Caco-2 (cell line): ENCODE measurements around the gene NRXN3. TPM values are rescaled to one million over a fixed set of nuclear protein-coding genes. Genes with fewer than 3 reads are reported as not detected.

Experiments
- BruUV-seq: library from RNA; stranded (reverse); fragments of 400-500 nt; replicated peaks from 2 replicates; lab custom pipeline; 2021; lab: Mats Ljungman, UMichigan
- CTCF ChIA-PET: fragments of 300-600 bp; sonication (Branson Sonifier 250); formaldehyde crosslinking; loops from one replicate; lab custom pipeline; 2022; ENCODE audit warnings: antibody characterized with exemption; lab: Charles Lee
- POLR2A ChIA-PET: fragments of 300-600 bp; sonication (Branson Sonifier 250); formaldehyde crosslinking; loops from one replicate; lab custom pipeline; 2022; ENCODE audit warnings: antibody characterized with exemption; lab: Charles Lee
- DNase-seq, 2 experiments: peaks; one replicate each; pipeline versions ENCODE4 v3.0.0 to v3.0.0-alpha.2; 2020 to 2022
- H3K27me3 ChIP-seq: replicated peaks from 2 replicates; pipeline ENCODE4 v1.6.0; 2011; ENCODE audit warnings: low read length; ENCODE audit not compliant: control insufficient read depth, insufficient read depth
- H3K36me3 ChIP-seq: 2 replicates; pipeline ENCODE4 v1.5.1; 2011; ENCODE audit warnings: low read length; ENCODE audit not compliant: control insufficient read depth, insufficient read depth
- H3K4me1 ChIP-seq: fragments of 250-450 bp; sonication (Bioruptor Pico); 2 replicates; pipeline ENCODE4 v1.5.1; 2020; ENCODE audit warnings: mild to moderate bottlenecking
- H3K4me3 ChIP-seq: 2 replicates; pipeline ENCODE4 v1.5.1; 2011; ENCODE audit warnings: low read depth, mild to moderate bottlenecking, control low read depth, low read length
- H3K9me3 ChIP-seq: fragments of 250-450 bp; sonication (Bioruptor Pico); 2 replicates; pipeline ENCODE4 v1.5.1; 2020; ENCODE audit warnings: mild to moderate bottlenecking, moderate library complexity
- H3K27ac Mint-ChIP-seq: one replicate; pipeline ENCODE4 v1.8.0; 2022; ENCODE audit warnings: mixed read lengths; ENCODE audit not compliant: unreplicated experiment
- H3K27me3 Mint-ChIP-seq: one replicate; pipeline ENCODE4 v1.8.0; 2022; ENCODE audit warnings: mixed read lengths; ENCODE audit not compliant: insufficient read depth, unreplicated experiment
- H3K36me3 Mint-ChIP-seq: one replicate; pipeline ENCODE4 v1.8.0; 2022; ENCODE audit warnings: mild to moderate bottlenecking, mixed read lengths; ENCODE audit not compliant: insufficient read depth, unreplicated experiment
- H3K4me1 Mint-ChIP-seq: one replicate; pipeline ENCODE4 v1.8.0; 2022; ENCODE audit warnings: low read depth, mixed read lengths; ENCODE audit not compliant: unreplicated experiment
- H3K4me3 Mint-ChIP-seq: one replicate; pipeline ENCODE4 v1.8.0; 2022; ENCODE audit warnings: mild to moderate bottlenecking, moderate library complexity, mixed read lengths; ENCODE audit not compliant: unreplicated experiment
- H3K9me3 Mint-ChIP-seq: one replicate; pipeline ENCODE4 v1.8.0; 2022; ENCODE audit warnings: mixed read lengths; ENCODE audit not compliant: unreplicated experiment
- CTCF ChIP-seq, 2 experiments: fragments of 200-600 bp in 1 of 2; IDR thresholded peaks; 1 replicate in 1 of 2; 2 replicates in 1 of 2; pipeline versions ENCODE4 v1.5.1 to v1.8.0; 2011 to 2022; ENCODE audit warnings: antibody characterized with exemption in 1 of 2, control low read depth in 1 of 2, inconsistent platforms in 1 of 2, low read depth in 1 of 2, low read length in 1 of 2, mild to moderate bottlenecking in 1 of 2, moderate library complexity in 1 of 2; ENCODE audit not compliant: insufficient read depth in 1 of 2, severe bottlenecking in 1 of 2, unreplicated experiment in 1 of 2
- intact Hi-C: fragments of 100-400 bp; cut with micrococcal nuclease; formaldehyde crosslinking; loops from one replicate; pipeline ENCODE4 v1.10.0; 2022; ENCODE audit not compliant: unreplicated experiment
- total RNA-seq: library from RNA; stranded (reverse); gene quantifications from 2 replicates; pipeline ENCODE4 v1.2.3, GENCODE V29; 2022

Gene NRXN3
- total RNA-seq, 1 experiment from 2014 or later: 12.4 TPM

DNA sequence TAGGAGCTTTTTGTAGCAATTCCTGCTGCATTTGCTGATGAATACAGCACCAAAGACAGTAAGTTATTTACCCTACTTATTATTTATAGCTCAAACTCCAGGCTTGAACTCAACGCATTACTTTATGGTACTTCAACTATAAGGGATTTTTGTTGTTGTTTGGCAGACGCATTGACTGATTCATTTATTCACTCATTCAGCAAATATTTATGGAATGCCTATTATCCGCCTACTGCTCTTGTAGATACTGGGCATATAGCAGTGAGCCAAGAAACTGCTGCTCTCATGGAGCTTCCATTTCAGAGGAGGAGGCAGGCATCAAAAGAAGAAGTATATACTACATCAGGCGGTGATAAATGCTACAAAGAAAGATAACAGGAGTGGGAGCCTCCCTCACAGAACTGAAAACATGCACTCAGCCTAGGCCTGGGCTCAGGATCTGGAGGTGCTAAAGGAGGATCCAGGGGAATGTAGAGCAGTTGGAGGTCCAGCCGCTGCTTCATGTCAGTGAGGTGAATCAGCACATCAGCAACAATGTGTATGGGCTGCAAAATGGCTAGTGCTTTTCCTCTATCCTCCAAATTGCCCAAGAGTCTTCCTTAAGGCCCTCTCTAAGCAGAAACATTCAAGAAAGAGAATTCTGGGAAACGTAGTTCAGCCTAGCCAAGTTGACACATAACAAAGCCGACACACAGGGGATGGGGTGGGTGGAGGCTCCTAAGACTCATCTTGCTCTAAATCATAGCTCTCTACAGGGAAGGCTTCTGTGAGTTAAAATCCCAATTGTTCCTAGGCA, 157.5 kb downstream of the NRXN3 start:
- Mint-ChIP-seq H3K4me1 (no peaks in the 10 kb centered on the region), H3K36me3 (no peaks in the 10 kb centered on the region), H3K27me3 (peaks cover 12% of the 10 kb centered on the region), H3K9me3 (no peaks in the 10 kb centered on the region), H3K27ac (no peak overlapping the region), H3K4me3 (no peak overlapping the region)
- Histone ChIP-seq H3K4me3 (no peak overlapping the region), H3K9me3 (no peaks in the 10 kb centered on the region), H3K27me3 (no peaks in the 10 kb centered on the region; the same call in 1 of the 2 replicates), H3K4me1 (no peaks in the 10 kb centered on the region), H3K36me3 (no peaks in the 10 kb centered on the region)
- BruUV-seq: no TSS peak
- no peak for DNase-seq
- POLR2A ChIA-PET: no interaction called here
- CTCF ChIA-PET: no interaction called here
- TF ChIP-seq CTCF (IDR thresholded peaks at IDR 0.05; ENCODE audit: insufficient read depth in 1 of 2, low read depth in 1 of 2, low read length in 1 of 2, severe bottlenecking in 1 of 2, unreplicated experiment in 1 of 2): no peak
- intact Hi-C loops: no loop called here

DNA sequence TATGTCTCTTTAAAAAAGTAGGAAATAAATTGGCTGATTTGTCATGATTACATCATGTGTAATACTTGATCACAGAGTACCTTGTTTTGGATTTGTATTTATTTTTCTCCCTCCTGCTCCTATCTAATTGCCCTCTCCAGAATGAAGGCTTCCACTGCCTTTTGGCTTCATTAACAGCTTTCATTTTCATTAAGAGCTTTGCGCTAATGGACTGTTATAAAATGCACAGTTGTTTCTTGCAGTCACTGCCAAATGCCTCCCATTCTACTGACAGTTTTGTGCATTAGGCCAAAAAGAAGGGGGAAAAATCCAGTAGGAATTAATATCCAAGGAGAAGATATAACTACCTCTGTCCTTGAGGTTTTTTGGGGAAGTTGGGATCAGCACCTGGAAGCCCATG, 159.2 kb downstream of the NRXN3 start:
- no peaks in the 10 kb centered on the region; the same call in 1 of the 2 replicates for H3K27me3 ChIP-seq
- POLR2A ChIA-PET: no interaction called here
- H3K4me3 ChIP-seq: no peak overlapping the region
- H3K9me3 ChIP-seq: no peaks in the 10 kb centered on the region
- TF ChIP-seq CTCF (IDR thresholded peaks at IDR 0.05; ENCODE audit: insufficient read depth in 1 of 2, low read depth in 1 of 2, low read length in 1 of 2, severe bottlenecking in 1 of 2, unreplicated experiment in 1 of 2): no peak
- H3K4me1 Mint-ChIP-seq: no peaks in the 10 kb centered on the region
- H3K9me3 Mint-ChIP-seq: no peaks in the 10 kb centered on the region
- intact Hi-C loops: no loop called here
- no peak overlapping the region for H3K4me3 Mint-ChIP-seq
- DNase-seq: no peak
- H3K36me3 ChIP-seq: no peaks in the 10 kb centered on the region
- CTCF ChIA-PET: no interaction called here
- no peak overlapping the region for H3K27ac Mint-ChIP-seq
- no peaks in the 10 kb centered on the region for H3K4me1 ChIP-seq
- no peaks in the 10 kb centered on the region for H3K36me3 Mint-ChIP-seq
- H3K27me3 Mint-ChIP-seq: peaks cover 19% of the 10 kb centered on the region
- BruUV-seq: no TSS peak

GRCh38 chr14:78335531-78335930, 165.4 kb downstream of the NRXN3 start:
- ChIA-PET POLR2A (no interaction called here), CTCF (no interaction called here)
- no peaks in the 10 kb centered on the region for H3K4me1 ChIP-seq
- no peaks in the 10 kb centered on the region for H3K9me3 ChIP-seq
- Mint-ChIP-seq H3K9me3 (no peaks in the 10 kb centered on the region), H3K4me1 (no peaks in the 10 kb centered on the region), H3K4me3 (no peak overlapping the region), H3K27ac (no peak overlapping the region), H3K27me3 (peaks cover 8% of the 10 kb centered on the region), H3K36me3 (no peaks in the 10 kb centered on the region)
- H3K36me3 ChIP-seq: no peaks in the 10 kb centered on the region
- H3K27me3 ChIP-seq: no peaks in the 10 kb centered on the region
- DNase-seq: no peak
- TF ChIP-seq CTCF (IDR thresholded peaks at IDR 0.05; ENCODE audit: insufficient read depth in 1 of 2, low read depth in 1 of 2, low read length in 1 of 2, severe bottlenecking in 1 of 2, unreplicated experiment in 1 of 2): no peak
- intact Hi-C loops: no loop called here
- BruUV-seq: no TSS peak
- no peak overlapping the region for H3K4me3 ChIP-seq
